Esophagus muscularis mucosa (tissue), 4 donors: ENCODE measurements around the gene MGAT4B. TPM values are rescaled to one million over a fixed set of nuclear protein-coding genes. Genes with fewer than 3 reads are reported as not detected.

ENCODE experiments used
- DNase-seq: peaks from one replicate; pipeline ENCODE4 v3.0.0-alpha.2; 2017; ENCODE audit errors: extremely low spot score
- H3K27ac ChIP-seq, 4 donors: fragments of 200-600 bp; sonication (generic); replicated peaks in 1 of 4; 1 replicate in 3 of 4; 2 replicates in 1 of 4; pipeline ENCODE4 v1.5.1; 2016 to 2019; ENCODE audit warnings: mild to moderate bottlenecking in 1 of 4
- H3K27me3 ChIP-seq, 4 donors: fragments of 200-600 bp; sonication (generic); one replicate each; pipeline versions ENCODE4 v1.5.1 to v1.6.0; 2016 to 2019
- H3K36me3 ChIP-seq, 4 donors: fragments of 200-600 bp; sonication (generic); one replicate each; pipeline ENCODE4 v1.5.1; 2016 to 2019
- H3K4me1 ChIP-seq, 4 donors: fragments of 200-600 bp; sonication (generic); one replicate each; pipeline ENCODE4 v1.5.1; 2016 to 2019
- H3K4me3 ChIP-seq, 4 donors: fragments of 200-600 bp; sonication (generic); 1 replicate in 2 of 4; 2 replicates in 2 of 4; pipeline ENCODE4 v1.5.1; 2016 to 2019; ENCODE audit warnings: mild to moderate bottlenecking in 4 of 4, moderate library complexity in 1 of 4
- H3K9me3 ChIP-seq, 4 donors: fragments of 200-600 bp; sonication (generic); 1 replicate in 3 of 4; 2 replicates in 1 of 4; pipeline ENCODE4 v1.5.1; 2016 to 2019
- EP300 ChIP-seq: sonication (generic); formaldehyde crosslinking; IDR thresholded peaks from one replicate; pipeline ENCODE4 v1.6.1; 2017; ENCODE audit warnings: antibody characterized with exemption
- POLR2A ChIP-seq: fragments of 450-650 bp; IDR thresholded peaks from one replicate; pipeline ENCODE4 v1.6.1; 2017; ENCODE audit warnings: antibody characterized with exemption, moderate library complexity, mild to moderate bottlenecking, low read depth
- POLR2AphosphoS5 ChIP-seq, 2 donors: sonication (generic); formaldehyde crosslinking; IDR thresholded peaks; one replicate each; pipeline ENCODE4 v1.6.1; 2017; ENCODE audit warnings: antibody characterized with exemption in 2 of 2
- WGBS: methylation state at CpG from one replicate; pipeline ENCODE4 v1.1.5; 2018; 5-methylcytosine and 5-hydroxymethylcytosine counted together
- intact Hi-C: fragments of 100-400 bp; cut with DNase I; formaldehyde crosslinking; loops from one replicate; pipeline ENCODE4 v1.15.1; 2023
- total RNA-seq, 4 donors: library from RNA; depleted of rRNA; stranded (reverse); fragments of >200 nt; gene quantifications; one replicate each; pipeline versions ENCODE4 v1.1.0 to v1.2.1, GENCODE V29; 2016
- TF ChIP-seq, protein P1 (sequence below), 3 experiments: fragments of 200-600 bp in 2 of 3; fragments of 450-650 bp in 1 of 3; sonication (generic) in 2 of 3; IDR thresholded peaks; one replicate each; pipeline ENCODE4 v1.5.1; 2017 to 2019; ENCODE audit warnings: antibody characterized with exemption in 3 of 3, mild to moderate bottlenecking in 2 of 3, moderate library complexity in 1 of 3

The MGAT4B gene
- total RNA-seq, 4 donors from 2014 or later = 47.1 to 70.6 (median 59.2) TPM

DNA sequence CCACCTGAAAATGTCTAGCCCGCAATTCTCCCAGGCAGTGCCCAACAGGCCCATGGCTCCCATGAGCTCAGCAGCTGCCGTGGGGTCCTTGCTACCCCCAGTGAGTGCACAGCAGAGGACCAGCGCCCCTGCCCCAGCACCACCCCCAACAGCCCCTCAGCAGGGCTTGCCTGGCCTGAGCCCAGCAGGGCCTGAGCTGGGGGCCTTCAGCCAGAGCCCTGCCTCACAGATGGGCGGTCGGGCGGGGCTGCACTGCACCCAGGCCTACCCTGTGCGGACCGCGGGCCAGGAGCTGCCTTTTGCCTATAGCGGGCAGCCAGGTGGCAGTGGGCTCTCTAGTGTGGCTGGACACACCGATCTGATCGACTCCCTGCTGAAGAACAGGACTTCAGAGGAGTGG, 32.2 kb downstream of the MGAT4B start:
- DNase-seq = no peak
- intact Hi-C loops = no loop called here
- 94% methylated on average over 8 of the region's 12 CpGs for WGBS

DNA sequence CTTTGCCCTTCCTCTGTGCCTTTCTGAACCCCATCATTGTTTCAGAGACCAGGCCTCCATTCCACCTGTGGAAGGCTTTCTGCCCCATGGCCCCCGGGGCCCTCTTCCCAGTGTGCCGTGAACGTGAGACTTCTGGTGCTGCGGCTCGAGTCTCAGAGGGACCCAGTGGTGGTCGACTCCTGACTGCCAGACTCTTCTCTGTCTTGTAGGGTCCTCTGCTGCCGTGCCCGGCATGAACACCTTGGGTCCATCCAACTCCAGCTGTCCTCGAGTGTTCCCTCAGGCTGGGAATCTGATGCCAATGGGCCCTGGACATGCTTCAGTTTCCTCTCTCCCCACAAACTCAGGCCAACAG, 33.0 kb downstream of the MGAT4B start:
- Histone ChIP-seq H3K36me3 (peaks cover 65 to 98% (median 92%) of the 10 kb centered on the region in 4 donors), H3K9me3 (no peaks in the 10 kb centered on the region), H3K4me3 (no peak overlapping the region), H3K4me1 (peaks cover 0 to 6% (median 5%) of the 10 kb centered on the region in 4 donors), H3K27me3 (no peaks in the 10 kb centered on the region), H3K27ac (no peak overlapping the region)
- intact Hi-C loops = no loop called here
- TF ChIP-seq EP300 (no peak), POLR2A (no peak), POLR2AphosphoS5 (IDR thresholded peaks at IDR 0.05) (no peak)
- TF ChIP-seq, protein P1, sequence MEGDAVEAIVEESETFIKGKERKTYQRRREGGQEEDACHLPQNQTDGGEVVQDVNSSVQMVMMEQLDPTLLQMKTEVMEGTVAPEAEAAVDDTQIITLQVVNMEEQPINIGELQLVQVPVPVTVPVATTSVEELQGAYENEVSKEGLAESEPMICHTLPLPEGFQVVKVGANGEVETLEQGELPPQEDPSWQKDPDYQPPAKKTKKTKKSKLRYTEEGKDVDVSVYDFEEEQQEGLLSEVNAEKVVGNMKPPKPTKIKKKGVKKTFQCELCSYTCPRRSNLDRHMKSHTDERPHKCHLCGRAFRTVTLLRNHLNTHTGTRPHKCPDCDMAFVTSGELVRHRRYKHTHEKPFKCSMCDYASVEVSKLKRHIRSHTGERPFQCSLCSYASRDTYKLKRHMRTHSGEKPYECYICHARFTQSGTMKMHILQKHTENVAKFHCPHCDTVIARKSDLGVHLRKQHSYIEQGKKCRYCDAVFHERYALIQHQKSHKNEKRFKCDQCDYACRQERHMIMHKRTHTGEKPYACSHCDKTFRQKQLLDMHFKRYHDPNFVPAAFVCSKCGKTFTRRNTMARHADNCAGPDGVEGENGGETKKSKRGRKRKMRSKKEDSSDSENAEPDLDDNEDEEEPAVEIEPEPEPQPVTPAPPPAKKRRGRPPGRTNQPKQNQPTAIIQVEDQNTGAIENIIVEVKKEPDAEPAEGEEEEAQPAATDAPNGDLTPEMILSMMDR (IDR thresholded peaks at IDR 0.05) = no peak
- DNase-seq = no peak
- WGBS = 93% methylated on average over 9 of the region's 9 CpGs

More for the DNA sequence above, 32.2 kb downstream of the MGAT4B start:
- TF ChIP-seq POLR2AphosphoS5 (IDR thresholded peaks at IDR 0.05) (no peak), POLR2A (no peak), EP300 (no peak)
- TF ChIP-seq, protein P1 (IDR thresholded peaks at IDR 0.05) = no peak
- Histone ChIP-seq H3K4me3 (no peak overlapping the region), H3K4me1 (no peaks in the 10 kb centered on the region), H3K9me3 (no peaks in the 10 kb centered on the region), H3K27ac (no peak overlapping the region), H3K27me3 (no peaks in the 10 kb centered on the region), H3K36me3 (peaks cover 58 to 98% (median 91%) of the 10 kb centered on the region in 4 donors)

- Histone ChIP-seq H3K4me3 (no peak overlapping the region), H3K27ac (no peak overlapping the region), H3K36me3 (peaks cover 66 to 97% (median 91%) of the 10 kb centered on the region in 4 donors), H3K9me3 (no peaks in the 10 kb centered on the region), H3K27me3 (no peaks in the 10 kb centered on the region), H3K4me1 (peaks cover 4 to 18% (median 11%) of the 10 kb centered on the region in 4 donors)
- 82% methylated on average over 6 of the region's 6 CpGs for WGBS
- no peak for TF ChIP-seq POLR2AphosphoS5 (IDR thresholded peaks at IDR 0.05)
- TF ChIP-seq, protein P1 (IDR thresholded peaks at IDR 0.05) = no peak
- no peak for DNase-seq
- intact Hi-C loops = no loop called here
These were observed 34.3 kb downstream of the MGAT4B start for GRCh38 chr5:179772351-179772750.

GRCh38 chr5:179771311-179771895, 35.3 kb downstream of the MGAT4B start:
- Histone ChIP-seq H3K36me3 (peaks cover 63 to 99% (median 91%) of the 10 kb centered on the region in 4 donors), H3K9me3 (no peaks in the 10 kb centered on the region), H3K27me3 (no peaks in the 10 kb centered on the region), H3K27ac (no peak overlapping the region), H3K4me3 (no peak overlapping the region), H3K4me1 (peaks cover 11 to 28% (median 20%) of the 10 kb centered on the region in 4 donors)
- no peak for TF ChIP-seq POLR2A
- TF ChIP-seq, protein P1 (IDR thresholded peaks at IDR 0.05) = no peak
- intact Hi-C loops = no loop called here
- 88% methylated on average over 4 of the region's 4 CpGs for WGBS
- no peak for DNase-seq

GRCh38 chr5:179769796-179770195, 36.9 kb downstream of the MGAT4B start:
- H3K27me3 ChIP-seq = no peaks in the 10 kb centered on the region
- no peaks in the 10 kb centered on the region for H3K9me3 ChIP-seq
- H3K36me3 ChIP-seq = peaks cover 62 to 95% (median 87%) of the 10 kb centered on the region in 4 donors
- WGBS = 92% methylated on average over 5 of the region's 5 CpGs
- no peak overlapping the region for H3K4me3 ChIP-seq
- TF ChIP-seq POLR2AphosphoS5 (IDR thresholded peaks at IDR 0.05) = no peak
- TF ChIP-seq POLR2A = no peak
- TF ChIP-seq, protein P1 (IDR thresholded peaks at IDR 0.05) = no peak
- TF ChIP-seq EP300 = no peak
- no peak overlapping the region for H3K27ac ChIP-seq
- DNase-seq = no peak
- H3K4me1 ChIP-seq = peaks cover 27 to 44% (median 36%) of the 10 kb centered on the region in 4 donors
- intact Hi-C loops = loop anchor here (10.0 kb wide), 1 partner anchor 135 kb away; the partner anchor contains the start of gene TBC1D9B
